Astrocyte of the spinal cord (primary cell): ENCODE data around the gene COA3.

Source experiments
- DNase-seq: peaks from one replicate; pipeline ENCODE4 v3.0.0; 2011; ENCODE audit warnings: low read depth, low spot score
- H3K4me3 ChIP-seq: 2 replicates; pipeline ENCODE4 v1.5.1; 2011; ENCODE audit warnings: low read depth, mild to moderate bottlenecking, low read length, moderate library complexity
- in situ Hi-C: cut with HindIII; loops from 2 replicates; pipeline ENCODE4 v1.10.0; 2017; ENCODE audit warnings: low sequenced_read_pairs
- TF ChIP-seq, protein P1 (sequence below): IDR thresholded peaks from 2 replicates; pipeline ENCODE4 v1.5.1; 2012; ENCODE audit warnings: low read depth, mild to moderate bottlenecking, low read length, inconsistent platforms

COA3 gene

DNA sequence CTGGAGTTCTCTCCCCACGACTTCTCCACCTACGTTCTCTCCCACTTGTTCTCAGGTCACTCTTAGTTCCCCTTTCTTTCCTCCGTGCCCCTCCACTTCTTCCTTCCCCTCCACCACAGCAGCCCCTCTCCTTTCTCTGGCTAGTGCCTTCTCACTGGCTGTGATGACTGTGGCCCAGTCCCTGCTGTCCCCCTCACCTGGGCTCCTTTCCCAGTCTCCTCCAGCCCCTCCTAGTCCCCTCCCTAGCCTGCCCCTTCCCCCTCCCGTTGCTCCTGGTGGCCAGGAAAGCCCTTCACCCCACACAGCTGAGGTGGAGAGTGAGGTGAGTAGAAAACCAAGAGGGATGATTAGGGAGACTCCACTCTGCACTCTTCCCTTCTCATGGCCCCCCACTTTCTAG lies 3.4 kb downstream of the COA3 start:
- no peak overlapping the region for H3K4me3 ChIP-seq
- TF ChIP-seq, protein P1, sequence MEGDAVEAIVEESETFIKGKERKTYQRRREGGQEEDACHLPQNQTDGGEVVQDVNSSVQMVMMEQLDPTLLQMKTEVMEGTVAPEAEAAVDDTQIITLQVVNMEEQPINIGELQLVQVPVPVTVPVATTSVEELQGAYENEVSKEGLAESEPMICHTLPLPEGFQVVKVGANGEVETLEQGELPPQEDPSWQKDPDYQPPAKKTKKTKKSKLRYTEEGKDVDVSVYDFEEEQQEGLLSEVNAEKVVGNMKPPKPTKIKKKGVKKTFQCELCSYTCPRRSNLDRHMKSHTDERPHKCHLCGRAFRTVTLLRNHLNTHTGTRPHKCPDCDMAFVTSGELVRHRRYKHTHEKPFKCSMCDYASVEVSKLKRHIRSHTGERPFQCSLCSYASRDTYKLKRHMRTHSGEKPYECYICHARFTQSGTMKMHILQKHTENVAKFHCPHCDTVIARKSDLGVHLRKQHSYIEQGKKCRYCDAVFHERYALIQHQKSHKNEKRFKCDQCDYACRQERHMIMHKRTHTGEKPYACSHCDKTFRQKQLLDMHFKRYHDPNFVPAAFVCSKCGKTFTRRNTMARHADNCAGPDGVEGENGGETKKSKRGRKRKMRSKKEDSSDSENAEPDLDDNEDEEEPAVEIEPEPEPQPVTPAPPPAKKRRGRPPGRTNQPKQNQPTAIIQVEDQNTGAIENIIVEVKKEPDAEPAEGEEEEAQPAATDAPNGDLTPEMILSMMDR, result no peak
- DNase-seq, result no peak
- in situ Hi-C loops, result no loop called here

DNA sequence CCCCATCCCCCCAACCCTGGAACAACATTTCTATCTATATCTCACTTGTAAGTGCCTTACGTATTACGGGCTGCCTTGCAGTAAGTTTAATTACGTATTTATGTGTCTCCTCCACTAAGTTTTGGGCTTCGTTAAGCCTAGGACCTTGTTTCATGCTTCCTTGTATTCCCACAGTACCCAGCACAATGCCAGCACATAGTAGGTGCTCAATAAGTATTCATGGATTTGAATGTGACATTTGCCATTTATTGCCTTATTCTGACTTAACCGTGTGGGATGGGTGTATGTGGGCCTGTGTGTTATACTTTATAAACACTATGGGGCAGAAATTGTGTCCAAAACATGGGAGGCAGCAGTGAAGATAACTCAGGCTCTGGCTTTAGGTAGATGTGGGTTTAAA lies 6.0 kb downstream of the COA3 start:
- in situ Hi-C loops, result no loop called here

GRCh38 chr17:42791948-42792347 lies 6.6 kb downstream of the COA3 start:
- TF ChIP-seq, protein P1, result no peak
- DNase-seq, result no peak
- in situ Hi-C loops, result no loop called here
- no peak overlapping the region for H3K4me3 ChIP-seq

More for the DNA sequence above, 6.0 kb downstream of the COA3 start:
- no peak overlapping the region for H3K4me3 ChIP-seq
- DNase-seq, result no peak
- TF ChIP-seq, protein P1, result no peak

DNA sequence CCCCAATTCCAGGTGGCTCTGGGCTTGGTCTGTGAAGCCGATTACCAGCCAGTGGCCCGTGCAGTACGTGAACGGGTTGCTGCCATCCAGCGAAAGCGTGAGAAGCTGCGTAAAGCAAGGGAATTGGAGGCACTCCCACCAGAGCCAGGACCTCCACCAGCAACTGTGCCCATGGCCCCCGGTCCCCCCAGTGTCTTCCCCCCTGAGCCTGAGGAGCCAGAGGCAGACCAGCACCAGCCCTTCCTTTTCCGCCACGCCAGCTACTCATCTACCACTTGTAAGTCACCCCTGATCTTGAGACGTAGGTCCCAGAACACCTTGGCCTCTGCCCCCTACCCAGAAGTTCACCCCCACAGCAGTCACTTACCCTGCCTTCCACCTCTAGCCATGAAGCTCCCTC lies 11.2 kb downstream of the COA3 start:
- TF ChIP-seq, protein P1, result no peak
- in situ Hi-C loops, result no loop called here
- no peak overlapping the region for H3K4me3 ChIP-seq
- no peak for DNase-seq

GRCh38 chr17:42784811-42785592 lies 13.5 kb downstream of the COA3 start:
- in situ Hi-C loops, result no loop called here
- TF ChIP-seq, protein P1, result no peak
- no peak for DNase-seq
- H3K4me3 ChIP-seq, result no peak overlapping the region

- TF ChIP-seq, protein P1, result no peak
- no peak for DNase-seq
- in situ Hi-C loops, result no loop called here
- H3K4me3 ChIP-seq, result no peak overlapping the region
Observed at GRCh38 chr17:42784409-42784808, 14.1 kb downstream of the COA3 start.
